ENCODE measurements around the gene CHRNB2. TPM values are rescaled to one million over a fixed set of nuclear protein-coding genes. Genes with fewer than 3 reads are reported as not detected.

Gene CHRNB2
- total RNA-seq, 1 donor from 2014 or later = 2.7 TPM

- Mint-ChIP-seq H3K9me3 (ENCODE audit: low read depth) (no peaks in the 10 kb centered on the region), H3K27me3 (no peaks in the 10 kb centered on the region), H3K4me1 (ENCODE audit: low read depth) (no peaks in the 10 kb centered on the region), H3K4me3 (ENCODE audit: low read depth) (no peak overlapping the region), H3K27ac (no peak overlapping the region), H3K36me3 (ENCODE audit: insufficient read depth) (peaks cover 33% of the 10 kb centered on the region)
- TF ChIP-seq CTCF (IDR thresholded peaks at IDR 0.05; ENCODE audit: unreplicated experiment) = no peak
- no peak for DNase-seq (ENCODE audit: low spot score, unreplicated experiment)
These were observed 15.3 kb downstream of the CHRNB2 start for GRCh38 chr1:154582885-154583284.

- TF ChIP-seq CTCF (IDR thresholded peaks at IDR 0.05; ENCODE audit: unreplicated experiment) = no peak
- H3K4me1 Mint-ChIP-seq (ENCODE audit: low read depth) = no peaks in the 10 kb centered on the region
These were observed 16.2 kb downstream of the CHRNB2 start for GRCh38 chr1:154583773-154584172.

GRCh38 chr1:154584267-154584994, 16.9 kb downstream of the CHRNB2 start:
- H3K4me3 Mint-ChIP-seq (ENCODE audit: low read depth) = no peak overlapping the region
- no peaks in the 10 kb centered on the region for H3K4me1 Mint-ChIP-seq (ENCODE audit: low read depth)
- H3K27ac Mint-ChIP-seq = no peak overlapping the region
- no peaks in the 10 kb centered on the region for H3K27me3 Mint-ChIP-seq
- H3K36me3 Mint-ChIP-seq (ENCODE audit: insufficient read depth) = peaks cover 36% of the 10 kb centered on the region
- no peak for DNase-seq (ENCODE audit: low spot score, unreplicated experiment)
- H3K9me3 Mint-ChIP-seq (ENCODE audit: low read depth) = no peaks in the 10 kb centered on the region
- TF ChIP-seq CTCF (IDR thresholded peaks at IDR 0.05; ENCODE audit: unreplicated experiment) = no peak

More at GRCh38 chr1:154583773-154584172, 16.2 kb downstream of the CHRNB2 start:
- H3K9me3 Mint-ChIP-seq (ENCODE audit: low read depth) = no peaks in the 10 kb centered on the region
- no peaks in the 10 kb centered on the region for H3K27me3 Mint-ChIP-seq
- H3K27ac Mint-ChIP-seq = no peak overlapping the region
- no peak overlapping the region for H3K4me3 Mint-ChIP-seq (ENCODE audit: low read depth)
- peaks cover 35% of the 10 kb centered on the region for H3K36me3 Mint-ChIP-seq (ENCODE audit: insufficient read depth)
- DNase-seq (ENCODE audit: low spot score, unreplicated experiment) = no peak

- H3K9me3 Mint-ChIP-seq (ENCODE audit: low read depth) = no peaks in the 10 kb centered on the region
- no peaks in the 10 kb centered on the region for H3K27me3 Mint-ChIP-seq
- no peak for TF ChIP-seq CTCF (IDR thresholded peaks at IDR 0.05; ENCODE audit: unreplicated experiment)
- no peaks in the 10 kb centered on the region for H3K4me1 Mint-ChIP-seq (ENCODE audit: low read depth)
- DNase-seq (ENCODE audit: low spot score, unreplicated experiment) = no peak
- peak overlapping the region; percentile 74 for H3K27ac Mint-ChIP-seq
- H3K4me3 Mint-ChIP-seq (ENCODE audit: low read depth) = no peak overlapping the region
- peaks cover 35% of the 10 kb centered on the region for H3K36me3 Mint-ChIP-seq (ENCODE audit: insufficient read depth)
These were observed 18.7 kb downstream of the CHRNB2 start for GRCh38 chr1:154586231-154586630.

- H3K9me3 Mint-ChIP-seq (ENCODE audit: low read depth) = no peaks in the 10 kb centered on the region
- DNase-seq (ENCODE audit: low spot score, unreplicated experiment) = no peak
- H3K36me3 Mint-ChIP-seq (ENCODE audit: insufficient read depth) = peaks cover 35% of the 10 kb centered on the region
- no peak for TF ChIP-seq CTCF (IDR thresholded peaks at IDR 0.05; ENCODE audit: unreplicated experiment)
- no peak overlapping the region for H3K27ac Mint-ChIP-seq
- H3K27me3 Mint-ChIP-seq = no peaks in the 10 kb centered on the region
- no peaks in the 10 kb centered on the region for H3K4me1 Mint-ChIP-seq (ENCODE audit: low read depth)
- H3K4me3 Mint-ChIP-seq (ENCODE audit: low read depth) = no peak overlapping the region
These were observed 19.1 kb downstream of the CHRNB2 start for GRCh38 chr1:154586641-154587040.

Measured in progenitor cell of endocrine pancreas (in vitro differentiated cells).